Frontal cortex (tissue), 4 donors: ENCODE results near the gene PERCC1. TPM values are rescaled to one million over a fixed set of nuclear protein-coding genes. Genes with fewer than 3 reads are reported as not detected.

Experiments used
- DNase-seq, 2 donors: peaks; one replicate each; pipeline ENCODE4 v3.0.0; 2012; ENCODE audit warnings: low spot score in 2 of 2
- FAIRE-seq: peaks from 2 replicates; lab custom pipeline; 2012; peaks lifted over from hg19 to GRCh38; lab: Jason Lieb, UNC
- total RNA-seq: library from RNA; depleted of rRNA; stranded (reverse); fragments of >200 nt; gene quantifications from one replicate; pipeline ENCODE4 v1.2.3, GENCODE V29; 2014
- donor health status: control.
- donor health status: control.
- donor health status: control.

Gene PERCC1
- total RNA-seq, 1 donor from 2014 or later: not detected

GRCh38 chr16:1408171-1408837 is 22.6 kb upstream of the PERCC1 start:
- FAIRE-seq: peak; percentile 54

GRCh38 chr16:1412847-1413246 is 18.0 kb upstream of the PERCC1 start:
- no peak for DNase-seq
- FAIRE-seq: no peak

More at GRCh38 chr16:1408171-1408837, 22.6 kb upstream of the PERCC1 start:
- DNase-seq: peak; percentile 95 to 97

- DNase-seq (peak; percentile 62 to 68), FAIRE-seq (no peak)
Observed at GRCh38 chr16:1413684-1414531, 17.0 kb upstream of the PERCC1 start.

- FAIRE-seq (no peak), DNase-seq (peak; percentile 90)
Observed at GRCh38 chr16:1414532-1415260, 16.2 kb upstream of the PERCC1 start, which contains the start of gene UNKL. UNKL (minus strand) TSS chr16:1414704; CDS start chr16:1414691, 13 bp downstream.

GRCh38 chr16:1416521-1416941 is 14.3 kb upstream of the PERCC1 start:
- no peak for FAIRE-seq

GRCh38 chr16:1420111-1420539 is 10.8 kb upstream of the PERCC1 start:
- DNase-seq (no peak), FAIRE-seq (no peak)

More at GRCh38 chr16:1416521-1416941, 14.3 kb upstream of the PERCC1 start:
- no peak for DNase-seq

- DNase-seq (no peak), FAIRE-seq (no peak)
Observed at GRCh38 chr16:1422076-1422475, 8.8 kb upstream of the PERCC1 start.

- FAIRE-seq: no peak
- no peak for DNase-seq
Observed at GRCh38 chr16:1424028-1424427, 6.8 kb upstream of the PERCC1 start.

GRCh38 chr16:1425616-1426370 is 5.1 kb upstream of the PERCC1 start:
- FAIRE-seq (no peak), DNase-seq (no peak)

- FAIRE-seq (no peak), DNase-seq (no peak)
Observed at GRCh38 chr16:1426734-1427471, 4.0 kb upstream of the PERCC1 start.

GRCh38 chr16:1427473-1428461 is 3.1 kb upstream of the PERCC1 start:
- no peak for FAIRE-seq
- no peak for DNase-seq

GRCh38 chr16:1428511-1428910 is 2.4 kb upstream of the PERCC1 start:
- DNase-seq: no peak
- FAIRE-seq: no peak

- FAIRE-seq (no peak), DNase-seq (no peak)
Observed at GRCh38 chr16:1429012-1429411, 1.9 kb upstream of the PERCC1 start.

GRCh38 chr16:1429631-1430030 is 1.2 kb upstream of the PERCC1 start:
- DNase-seq (no peak), FAIRE-seq (no peak)

GRCh38 chr16:1430214-1430758 is 592 bp upstream of the PERCC1 start:
- DNase-seq (no peak), FAIRE-seq (no peak)

GRCh38 chr16:1431497-1432270 is 806 bp downstream of the PERCC1 start:
- no peak for DNase-seq
- FAIRE-seq: no peak
